NOMO-1 treated with DMSO at 0.1 percent for 48 hours (cell line): ENCODE data around the gene LRRC19.

Experiments used
- DNase-seq: peaks from one replicate; lab custom pipeline; 2025; ENCODE audit not compliant: unreplicated experiment; lab: John Stamatoyannopoulos, UW

LRRC19 gene

DNA sequence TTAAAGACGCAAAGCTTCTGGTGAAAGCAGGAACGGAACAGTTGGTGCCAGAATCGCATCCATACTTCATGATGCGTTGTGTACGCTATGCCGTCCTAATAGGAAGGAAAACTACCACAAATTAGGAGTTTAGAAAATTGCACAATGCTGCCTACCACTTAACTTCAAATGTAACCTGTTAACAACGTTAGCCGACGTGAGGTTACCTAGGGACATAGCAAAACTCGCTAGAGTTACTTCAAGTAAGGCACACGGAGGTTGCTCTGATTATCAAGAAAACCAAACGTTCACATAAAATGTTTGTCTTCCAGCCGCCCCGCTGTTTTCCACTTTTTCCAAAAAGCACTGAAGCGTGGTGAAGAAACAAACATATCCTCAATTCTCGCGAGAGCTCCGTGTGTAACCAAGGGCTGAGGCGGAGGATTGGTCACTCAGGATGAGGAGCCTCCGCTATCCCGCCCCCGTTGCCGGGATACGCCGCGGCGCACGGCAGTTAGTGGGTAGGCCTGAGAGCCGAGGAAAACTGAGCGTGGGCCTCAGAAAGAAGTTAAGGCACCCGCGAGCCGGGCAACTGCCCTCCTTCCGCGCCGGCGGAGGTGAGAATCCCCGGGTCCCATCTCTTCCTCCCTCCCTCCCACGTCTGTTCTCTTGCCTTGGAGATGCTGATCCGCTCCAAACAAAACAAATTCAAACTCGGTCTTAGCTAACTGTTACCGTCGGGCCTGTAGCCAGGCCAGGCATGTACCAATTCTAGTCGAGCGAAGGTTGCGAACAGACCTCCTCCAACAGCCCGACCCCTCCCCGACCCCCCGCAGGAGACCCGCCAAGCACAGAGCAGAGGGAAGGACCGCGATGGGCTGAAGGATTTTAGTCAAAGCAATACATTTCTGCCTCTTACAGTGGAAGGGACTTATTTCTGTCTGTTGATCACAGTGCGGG, 49.3 kb downstream of the LRRC19 start, which contains the start of gene IFT74:
Gene IFT74 (plus strand): TSS at position 492 of the 939 bp plus-strand sequence. CDS start 5,556 bp downstream, outside the sequence.
- DNase-seq = no peak

DNA sequence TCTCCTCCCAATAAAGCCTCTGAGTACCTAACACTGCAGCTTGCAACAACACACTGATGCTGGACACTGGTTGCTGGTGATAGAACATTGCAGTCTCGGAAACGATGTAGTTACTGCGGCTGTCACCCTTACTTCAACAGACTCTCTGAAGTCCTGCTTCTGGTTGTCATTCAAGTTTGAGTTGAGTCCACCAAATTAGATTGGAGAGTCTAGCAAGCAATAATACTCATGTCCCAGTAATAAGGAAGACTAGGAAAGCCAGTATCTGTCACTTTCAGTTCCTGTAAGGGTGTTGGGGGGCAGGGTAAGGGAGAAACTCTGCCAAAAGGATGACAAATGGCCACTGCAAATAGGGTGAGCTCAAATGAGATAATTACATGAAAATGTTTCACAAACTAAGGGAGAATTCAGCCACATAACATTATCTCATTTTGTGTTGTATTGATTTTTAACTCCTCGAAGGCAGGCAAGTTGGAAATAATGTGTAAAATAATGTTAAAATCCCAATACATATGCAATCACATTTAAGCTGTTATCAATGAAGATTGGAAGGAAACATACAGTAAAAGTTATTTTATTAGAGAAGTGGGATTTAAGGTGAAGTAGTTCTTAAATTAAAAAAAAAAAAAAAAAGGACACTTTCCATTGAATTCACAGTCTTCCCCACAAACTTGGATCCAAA, 50.1 kb downstream of the LRRC19 start:
- no peak for DNase-seq

DNA sequence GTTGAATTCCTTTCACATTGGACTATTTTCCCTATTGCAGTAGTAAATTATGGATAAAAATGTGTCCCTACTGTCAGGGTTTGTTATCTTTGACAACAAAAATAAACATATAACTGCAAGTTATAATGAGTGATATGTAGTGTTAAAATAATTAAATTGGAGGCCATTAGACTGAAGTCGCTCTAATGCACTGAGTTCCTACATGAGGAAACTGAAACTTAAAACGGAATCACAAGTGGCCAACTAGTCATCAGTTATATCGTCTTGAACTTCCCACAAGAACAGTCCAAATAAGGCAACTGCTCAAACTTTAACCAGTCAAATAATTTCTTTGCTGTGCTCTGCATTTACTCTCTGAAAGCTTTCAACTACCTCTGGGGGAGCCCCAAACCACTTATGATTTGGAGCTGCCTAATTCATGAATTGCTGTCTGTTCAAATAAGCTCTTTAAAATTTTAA, 51.4 kb downstream of the LRRC19 start:
- DNase-seq = no peak

DNA sequence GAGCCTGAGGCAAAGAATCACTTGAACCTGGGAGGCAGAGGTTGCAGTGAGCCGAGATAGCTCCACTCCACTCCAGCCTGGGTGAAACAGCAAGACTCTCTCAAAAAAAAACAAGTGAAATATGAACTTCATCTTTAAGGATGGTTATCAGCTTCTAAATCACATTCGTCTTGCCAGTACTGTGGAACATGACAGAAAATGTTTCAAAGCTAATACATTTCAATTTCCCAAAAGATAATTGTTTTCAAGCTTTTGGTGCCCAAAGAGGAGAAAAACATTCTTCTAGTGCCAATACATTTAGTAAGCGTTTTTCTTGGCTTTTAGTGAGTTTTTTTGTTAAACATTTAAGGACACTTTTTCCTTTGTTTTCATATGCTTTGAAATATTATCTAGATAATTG, 53.7 kb downstream of the LRRC19 start:
- DNase-seq = no peak

DNA sequence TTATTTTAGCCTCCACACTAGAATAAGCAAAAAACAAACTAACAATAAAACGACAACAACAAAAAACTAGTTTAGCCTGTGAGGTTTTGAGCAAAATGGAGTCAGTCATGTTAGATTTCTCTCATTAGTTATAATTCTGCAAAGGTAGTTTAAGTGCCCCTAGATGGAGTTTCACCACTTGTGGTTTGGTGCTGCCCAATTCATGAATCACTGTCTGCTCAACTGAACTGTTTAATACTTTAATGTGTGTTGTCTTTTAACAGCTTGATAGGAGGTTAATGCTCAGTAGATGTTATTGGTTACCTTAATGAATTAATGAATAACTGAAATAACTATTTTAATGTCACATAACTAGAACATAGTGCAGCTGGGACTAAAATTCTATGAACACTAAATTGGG, 55.0 kb downstream of the LRRC19 start:
- no peak for DNase-seq

DNA sequence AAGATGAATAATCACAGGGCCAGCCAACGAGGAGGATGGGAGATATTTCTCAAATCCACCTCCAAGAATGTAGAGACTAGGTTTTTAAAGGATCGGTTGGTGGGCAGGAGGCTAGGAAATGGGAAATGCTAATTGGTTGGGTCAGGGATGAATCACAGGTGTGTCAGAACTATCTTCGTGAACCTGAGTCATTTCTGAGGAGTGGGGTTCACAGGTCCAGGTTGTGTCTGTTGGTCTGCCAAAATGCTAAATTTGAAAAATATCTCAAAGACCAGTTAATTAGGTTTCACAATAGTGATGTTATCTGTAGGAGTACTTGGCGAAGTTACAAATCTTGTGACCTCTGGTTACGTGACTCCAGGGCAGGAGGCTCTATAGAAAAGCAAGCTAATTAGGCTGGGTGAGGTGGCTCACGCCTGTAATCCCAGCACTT, 55.8 kb downstream of the LRRC19 start:
- no peak for DNase-seq

DNA sequence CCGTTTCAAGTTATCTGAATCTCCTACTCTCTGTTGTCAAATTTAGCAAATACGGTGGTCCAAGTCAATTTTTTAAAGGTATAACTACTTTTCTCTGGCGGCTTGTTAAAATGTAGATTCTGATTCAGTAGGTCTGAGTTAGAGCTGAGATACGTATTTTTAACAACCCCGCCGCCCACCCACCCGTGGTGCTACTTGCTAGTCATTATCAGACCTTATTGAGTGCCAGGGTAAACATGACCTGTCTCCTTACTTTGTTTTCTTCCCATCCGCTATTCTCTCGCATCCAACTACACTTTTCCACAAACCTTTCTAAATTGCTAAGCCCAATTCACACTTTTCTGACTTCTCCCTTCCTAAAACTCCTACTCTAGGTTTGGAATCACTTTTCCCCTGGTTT, 57.7 kb downstream of the LRRC19 start:
- no peak for DNase-seq

DNA sequence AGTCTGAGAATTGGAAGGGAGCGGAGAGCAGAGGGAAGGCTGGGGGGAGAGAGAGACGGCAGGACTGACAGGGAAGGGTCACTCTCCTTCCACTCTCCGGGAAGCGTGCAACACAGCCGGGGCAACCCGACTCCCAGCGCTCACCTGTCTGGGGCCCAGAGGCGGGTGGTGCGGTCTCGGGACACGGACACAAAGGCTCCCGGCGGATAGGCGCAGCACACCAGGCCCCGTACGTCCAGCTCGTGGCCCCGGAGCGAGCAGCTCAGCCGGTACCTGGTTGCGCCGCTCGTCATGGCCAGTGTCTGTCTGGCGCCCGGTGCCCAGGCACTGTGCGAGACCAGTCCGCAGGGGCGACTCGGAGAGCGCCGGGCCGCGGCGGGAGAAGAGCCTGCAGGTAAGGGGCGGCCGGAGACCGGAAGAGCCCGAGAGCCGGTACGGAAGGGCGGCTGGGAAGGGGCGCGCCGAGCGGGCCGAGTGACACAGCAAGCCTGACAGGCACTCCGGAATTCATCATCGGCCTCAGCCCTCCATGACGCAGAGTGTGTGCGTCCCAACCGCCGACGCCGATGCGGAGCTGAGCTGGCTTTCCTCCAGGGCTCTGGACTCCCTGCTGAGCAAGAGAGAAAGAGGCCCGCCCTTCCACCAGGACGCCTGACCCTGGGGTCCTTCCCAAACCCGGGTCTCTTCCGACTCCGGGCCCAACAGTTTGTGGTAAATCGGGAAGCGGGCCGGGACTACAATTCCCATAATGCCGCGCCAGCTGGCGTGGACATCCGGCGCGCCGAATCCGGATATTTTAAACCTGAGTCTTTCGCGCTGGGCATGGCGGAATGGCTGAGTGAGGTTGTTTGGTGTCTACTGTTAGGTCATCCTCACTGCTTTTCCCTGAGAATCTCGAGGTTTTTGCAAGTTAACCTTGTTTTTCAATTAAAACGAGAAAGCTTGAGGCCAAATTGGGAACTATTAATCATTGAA, 58.4 kb downstream of the LRRC19 start, which contains the start of gene PLAA:
Gene PLAA (minus strand): TSS at position 490 of the 975 bp plus-strand sequence. CDS start 197 bp downstream, at position 293.
- DNase-seq = no peak

DNA sequence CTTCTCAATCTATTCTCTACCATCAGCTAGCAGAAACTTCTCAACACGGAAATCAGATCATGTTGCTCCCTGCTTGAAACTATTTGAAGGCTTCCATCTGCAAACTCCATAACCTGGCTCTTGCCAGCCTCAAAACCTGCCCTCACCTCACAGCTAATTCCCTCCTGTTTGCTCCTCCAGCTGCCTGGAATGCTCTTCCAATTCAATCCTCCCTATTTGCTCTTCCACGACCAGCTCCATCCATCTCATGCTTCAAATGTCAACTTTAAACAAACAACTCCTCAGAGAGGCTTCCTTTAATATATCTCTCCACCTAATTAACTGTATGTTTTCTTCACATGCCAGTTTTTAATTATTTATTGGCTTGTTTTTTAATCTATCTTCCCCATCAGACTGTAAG, 59.9 kb downstream of the LRRC19 start:
- no peak for DNase-seq
